Measurements from ENCODE around the gene TNIP1.

The TNIP1 gene

GRCh38 chr5:151080613-151081430 is at the start of gene TNIP1:
TNIP1 (minus strand) TSS chr5:151081034; CDS start chr5:151065095, 15,939 bp downstream.
- Histone ChIP-seq H3K4me3 (ENCODE audit: low read depth in 1 of 2, low read length in 2 of 2) (peak within 1 kb of the TSS; percentile 70 to 90), H3K4me1 (ENCODE audit: control insufficient read depth in 1 of 2, insufficient read depth in 2 of 2, low read length in 2 of 2) (peaks cover 31 to 36% of the 10 kb centered on the region in 2 donors), H3K36me3 (ENCODE audit: control insufficient read depth in 1 of 2, insufficient read depth in 2 of 2, low read length in 2 of 2) (peaks cover 4 to 8% of the 10 kb centered on the region in 2 donors), H3K27me3 (ENCODE audit: low read depth, low read length) (no peaks in the 10 kb centered on the region), H3K27ac (ENCODE audit: low read length) (peak within 1 kb of the TSS; percentile 99), H3K9me3 (ENCODE audit: control insufficient read depth in 1 of 2, low read length in 2 of 2) (no peaks in the 10 kb centered on the region)

DNA sequence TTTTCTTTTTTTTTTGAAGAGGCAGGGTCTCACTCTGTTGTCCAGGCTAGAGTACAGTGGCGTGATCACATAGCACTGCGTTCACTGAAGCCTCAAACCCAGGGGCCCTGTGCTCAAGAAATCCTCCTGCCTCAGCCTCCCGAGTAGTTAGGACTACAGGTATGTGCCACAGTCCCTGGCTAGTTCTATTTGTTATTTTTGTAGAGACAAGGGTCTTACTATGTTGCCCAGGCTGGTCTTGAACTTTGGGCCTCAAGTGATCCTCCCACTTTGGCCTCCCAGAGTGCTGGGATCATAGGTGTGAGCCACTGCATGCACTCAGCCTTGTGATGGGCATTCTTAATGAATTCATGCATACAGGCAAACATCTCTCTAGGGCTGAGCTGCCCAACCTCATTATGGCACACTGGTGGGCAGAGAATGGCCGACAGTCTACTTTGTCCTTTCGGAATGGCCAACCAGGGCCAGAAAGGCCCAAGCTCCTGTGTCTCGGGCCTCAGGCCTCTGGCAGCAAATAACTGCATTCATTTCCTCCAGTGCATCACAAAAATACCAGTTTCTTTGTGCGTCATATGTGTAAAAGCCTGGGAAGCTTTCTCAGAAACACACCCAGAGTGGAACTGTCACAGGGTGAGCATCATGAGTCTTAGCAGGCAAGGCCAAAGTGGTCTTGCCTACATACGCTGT is 49.5 kb upstream of the TNIP1 start:
- Histone ChIP-seq H3K4me3 (ENCODE audit: low read depth in 1 of 2, low read length in 2 of 2) (no peak overlapping the region), H3K27me3 (ENCODE audit: low read depth, low read length) (no peaks in the 10 kb centered on the region), H3K4me1 (ENCODE audit: control insufficient read depth in 1 of 2, insufficient read depth in 2 of 2, low read length in 2 of 2) (peaks cover 0 to 6% of the 10 kb centered on the region in 2 donors), H3K27ac (ENCODE audit: low read length) (no peak overlapping the region), H3K36me3 (ENCODE audit: control insufficient read depth in 1 of 2, insufficient read depth in 2 of 2, low read length in 2 of 2) (peaks cover 81 to 86% of the 10 kb centered on the region in 2 donors), H3K9me3 (ENCODE audit: control insufficient read depth in 1 of 2, low read length in 2 of 2) (no peaks in the 10 kb centered on the region)

DNA sequence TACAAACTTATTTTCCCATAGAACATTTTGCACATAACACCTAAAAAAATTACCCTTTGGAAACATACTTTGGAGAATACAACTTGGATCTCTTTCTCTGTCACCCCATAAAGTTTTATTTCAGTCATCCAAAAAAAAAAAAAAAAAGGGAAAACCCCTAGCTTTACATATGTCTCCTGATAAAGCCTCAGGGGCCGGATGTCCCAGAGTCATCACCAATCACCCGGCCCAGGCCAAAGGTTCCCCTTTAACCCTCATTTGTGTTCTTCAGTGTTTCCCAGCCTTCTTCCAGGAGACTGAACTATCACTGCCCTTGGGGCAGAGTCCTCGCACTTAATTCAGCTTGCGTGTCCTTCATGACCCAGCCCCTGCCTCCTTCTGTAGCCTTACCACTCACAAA is 48.0 kb upstream of the TNIP1 start:
- peaks cover 72 to 83% of the 10 kb centered on the region in 2 donors for H3K36me3 ChIP-seq (ENCODE audit: control insufficient read depth in 1 of 2, insufficient read depth in 2 of 2, low read length in 2 of 2)
- H3K27ac ChIP-seq (ENCODE audit: low read length): no peak overlapping the region
- no peaks in the 10 kb centered on the region for H3K27me3 ChIP-seq (ENCODE audit: low read depth, low read length)
- H3K4me3 ChIP-seq (ENCODE audit: low read depth in 1 of 2, low read length in 2 of 2): no peak overlapping the region
- peaks cover 0 to 16% of the 10 kb centered on the region in 2 donors for H3K4me1 ChIP-seq (ENCODE audit: control insufficient read depth in 1 of 2, insufficient read depth in 2 of 2, low read length in 2 of 2)
- H3K9me3 ChIP-seq (ENCODE audit: control insufficient read depth in 1 of 2, low read length in 2 of 2): no peaks in the 10 kb centered on the region

DNA sequence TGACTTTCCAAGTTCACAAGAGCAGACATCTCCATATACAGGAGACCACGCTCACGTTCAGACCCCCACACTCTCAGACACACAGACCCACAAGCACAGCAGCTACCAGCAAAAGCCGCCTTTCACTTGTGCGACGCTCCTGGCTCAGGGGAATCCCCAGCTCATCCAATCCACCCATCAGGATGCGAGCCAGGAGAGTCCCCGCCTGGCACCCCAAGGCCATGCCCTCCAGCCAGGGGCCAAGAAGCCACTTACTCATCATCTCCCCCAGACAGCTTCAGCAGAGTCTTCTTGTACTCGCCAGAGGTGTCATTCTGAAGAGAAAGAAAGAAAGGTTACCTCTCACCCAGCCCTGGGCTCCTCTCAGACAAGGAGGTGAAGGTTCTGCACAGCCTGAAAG is 47.1 kb upstream of the TNIP1 start:
- H3K27ac ChIP-seq (ENCODE audit: low read length): no peak overlapping the region
- H3K36me3 ChIP-seq (ENCODE audit: control insufficient read depth in 1 of 2, insufficient read depth in 2 of 2, low read length in 2 of 2): peaks cover 68 to 84% of the 10 kb centered on the region in 2 donors

DNA sequence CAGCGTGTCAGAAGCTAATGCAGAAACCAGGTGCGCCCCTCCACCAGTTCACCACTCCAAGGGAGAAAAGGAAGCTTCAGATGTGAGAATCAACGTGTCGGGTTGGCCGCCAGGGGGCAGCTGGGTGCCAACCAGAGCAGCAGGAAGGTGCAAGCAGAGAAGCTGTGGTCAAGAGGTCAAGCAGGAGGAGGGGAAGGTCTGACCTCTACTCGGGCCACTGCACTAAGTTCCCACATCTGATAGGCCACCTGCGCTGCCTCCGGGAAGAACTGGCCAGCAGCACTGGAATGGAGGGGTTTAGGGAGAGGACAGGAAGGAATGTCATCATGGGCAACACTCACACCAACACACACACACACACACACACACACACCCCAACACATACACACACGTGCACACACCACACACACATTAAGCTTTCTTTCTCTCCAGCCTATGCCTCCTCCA is 45.4 kb upstream of the TNIP1 start:
- no peak overlapping the region for H3K27ac ChIP-seq (ENCODE audit: low read length)
- H3K4me1 ChIP-seq (ENCODE audit: control insufficient read depth in 1 of 2, insufficient read depth in 2 of 2, low read length in 2 of 2): peaks cover 0 to 28% of the 10 kb centered on the region in 2 donors
- H3K36me3 ChIP-seq (ENCODE audit: control insufficient read depth in 1 of 2, insufficient read depth in 2 of 2, low read length in 2 of 2): peaks cover 68 to 84% of the 10 kb centered on the region in 2 donors

More for the DNA sequence above, 47.1 kb upstream of the TNIP1 start:
- Histone ChIP-seq H3K9me3 (ENCODE audit: control insufficient read depth in 1 of 2, low read length in 2 of 2) (no peaks in the 10 kb centered on the region), H3K27me3 (ENCODE audit: low read depth, low read length) (no peaks in the 10 kb centered on the region), H3K4me3 (ENCODE audit: low read depth in 1 of 2, low read length in 2 of 2) (no peak overlapping the region), H3K4me1 (ENCODE audit: control insufficient read depth in 1 of 2, insufficient read depth in 2 of 2, low read length in 2 of 2) (peaks cover 0 to 16% of the 10 kb centered on the region in 2 donors)

DNA sequence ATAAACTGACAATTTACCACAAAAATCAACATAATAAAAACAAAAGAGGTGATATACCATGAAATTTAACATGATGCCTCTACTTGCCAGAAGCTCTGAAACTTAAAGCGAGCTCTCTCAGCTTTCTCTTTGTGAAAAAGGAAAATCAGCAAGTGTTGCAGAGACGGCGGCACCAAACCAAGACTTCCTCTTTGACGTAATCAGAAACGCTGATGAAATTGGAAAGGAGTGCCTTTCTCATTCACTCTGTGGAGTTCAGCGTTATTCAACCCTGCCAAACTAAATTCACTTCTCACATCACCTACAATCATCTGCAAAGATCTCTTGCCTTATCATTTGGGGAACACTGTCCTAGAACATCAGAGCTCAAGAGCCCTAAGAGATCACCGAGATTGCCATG is 44.6 kb upstream of the TNIP1 start:
- Histone ChIP-seq H3K27ac (ENCODE audit: low read length) (no peak overlapping the region), H3K36me3 (ENCODE audit: control insufficient read depth in 1 of 2, insufficient read depth in 2 of 2, low read length in 2 of 2) (peaks cover 65 to 83% of the 10 kb centered on the region in 2 donors), H3K27me3 (ENCODE audit: low read depth, low read length) (no peaks in the 10 kb centered on the region), H3K4me3 (ENCODE audit: low read depth in 1 of 2, low read length in 2 of 2) (no peak overlapping the region), H3K4me1 (ENCODE audit: control insufficient read depth in 1 of 2, insufficient read depth in 2 of 2, low read length in 2 of 2) (peaks cover 0 to 28% of the 10 kb centered on the region in 2 donors), H3K9me3 (ENCODE audit: control insufficient read depth in 1 of 2, low read length in 2 of 2) (no peaks in the 10 kb centered on the region)

More for the DNA sequence above, 45.4 kb upstream of the TNIP1 start:
- Histone ChIP-seq H3K9me3 (ENCODE audit: control insufficient read depth in 1 of 2, low read length in 2 of 2) (no peaks in the 10 kb centered on the region), H3K27me3 (ENCODE audit: low read depth, low read length) (no peaks in the 10 kb centered on the region), H3K4me3 (ENCODE audit: low read depth in 1 of 2, low read length in 2 of 2) (no peak overlapping the region)

GRCh38 chr5:151123897-151124751 is 43.3 kb upstream of the TNIP1 start:
- Histone ChIP-seq H3K4me1 (ENCODE audit: control insufficient read depth in 1 of 2, insufficient read depth in 2 of 2, low read length in 2 of 2) (peaks cover 0 to 28% of the 10 kb centered on the region in 2 donors), H3K36me3 (ENCODE audit: control insufficient read depth in 1 of 2, insufficient read depth in 2 of 2, low read length in 2 of 2) (peaks cover 65 to 77% of the 10 kb centered on the region in 2 donors), H3K27me3 (ENCODE audit: low read depth, low read length) (no peaks in the 10 kb centered on the region), H3K4me3 (ENCODE audit: low read depth in 1 of 2, low read length in 2 of 2) (no peak overlapping the region), H3K9me3 (ENCODE audit: control insufficient read depth in 1 of 2, low read length in 2 of 2) (no peaks in the 10 kb centered on the region), H3K27ac (ENCODE audit: low read length) (no peak overlapping the region)

DNA sequence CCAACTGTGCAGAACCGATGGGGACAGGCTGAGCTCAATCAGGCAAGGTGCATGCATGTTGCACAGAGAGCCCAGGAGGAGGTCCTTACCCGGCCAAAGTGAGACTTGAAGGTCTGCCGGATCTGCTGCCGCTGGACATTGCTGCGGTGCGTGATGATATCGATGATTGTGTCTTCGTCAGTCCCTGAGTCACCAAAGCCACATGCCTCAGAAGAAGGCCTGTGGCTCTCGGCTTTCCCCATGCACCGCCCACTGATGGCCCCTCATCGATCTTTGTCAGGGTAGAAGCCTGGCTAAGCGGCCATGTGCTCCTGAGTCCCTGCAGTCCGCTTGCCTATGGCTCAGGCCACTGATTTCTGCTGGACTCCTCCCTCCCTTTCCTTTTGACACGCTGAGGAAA is 42.0 kb upstream of the TNIP1 start:
- H3K36me3 ChIP-seq (ENCODE audit: control insufficient read depth in 1 of 2, insufficient read depth in 2 of 2, low read length in 2 of 2): peaks cover 58 to 74% of the 10 kb centered on the region in 2 donors
- H3K27ac ChIP-seq (ENCODE audit: low read length): no peak overlapping the region
- H3K9me3 ChIP-seq (ENCODE audit: control insufficient read depth in 1 of 2, low read length in 2 of 2): no peaks in the 10 kb centered on the region
- no peaks in the 10 kb centered on the region for H3K27me3 ChIP-seq (ENCODE audit: low read depth, low read length)
- H3K4me3 ChIP-seq (ENCODE audit: low read depth in 1 of 2, low read length in 2 of 2): no peak overlapping the region
- H3K4me1 ChIP-seq (ENCODE audit: control insufficient read depth in 1 of 2, insufficient read depth in 2 of 2, low read length in 2 of 2): peaks cover 0 to 28% of the 10 kb centered on the region in 2 donors

DNA sequence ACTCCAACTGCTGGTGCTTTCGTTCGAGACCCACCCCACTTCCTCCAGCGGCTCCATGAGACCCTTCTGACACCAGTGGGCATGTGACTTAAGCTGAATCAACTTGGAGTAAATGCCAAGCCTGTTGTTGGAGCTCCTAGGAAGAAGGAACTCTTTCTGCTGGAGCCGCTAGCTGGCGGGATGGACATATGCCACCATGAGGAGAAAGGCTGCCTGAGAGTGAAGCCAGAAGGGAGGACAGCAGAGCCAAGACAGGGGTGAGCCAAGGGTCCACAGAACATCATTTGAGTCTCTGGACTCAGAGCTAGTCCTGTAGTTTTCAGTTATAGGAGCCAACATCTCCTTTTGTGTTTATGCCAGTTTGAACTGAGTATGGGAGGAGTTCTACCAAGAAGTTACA is 40.8 kb upstream of the TNIP1 start:
- Histone ChIP-seq H3K4me1 (ENCODE audit: control insufficient read depth in 1 of 2, insufficient read depth in 2 of 2, low read length in 2 of 2) (peaks cover 0 to 28% of the 10 kb centered on the region in 2 donors), H3K4me3 (ENCODE audit: low read depth in 1 of 2, low read length in 2 of 2) (no peak overlapping the region), H3K9me3 (ENCODE audit: control insufficient read depth in 1 of 2, low read length in 2 of 2) (no peaks in the 10 kb centered on the region), H3K27me3 (ENCODE audit: low read depth, low read length) (no peaks in the 10 kb centered on the region), H3K36me3 (ENCODE audit: control insufficient read depth in 1 of 2, insufficient read depth in 2 of 2, low read length in 2 of 2) (peaks cover 61 to 77% of the 10 kb centered on the region in 2 donors), H3K27ac (ENCODE audit: low read length) (no peak overlapping the region)

DNA sequence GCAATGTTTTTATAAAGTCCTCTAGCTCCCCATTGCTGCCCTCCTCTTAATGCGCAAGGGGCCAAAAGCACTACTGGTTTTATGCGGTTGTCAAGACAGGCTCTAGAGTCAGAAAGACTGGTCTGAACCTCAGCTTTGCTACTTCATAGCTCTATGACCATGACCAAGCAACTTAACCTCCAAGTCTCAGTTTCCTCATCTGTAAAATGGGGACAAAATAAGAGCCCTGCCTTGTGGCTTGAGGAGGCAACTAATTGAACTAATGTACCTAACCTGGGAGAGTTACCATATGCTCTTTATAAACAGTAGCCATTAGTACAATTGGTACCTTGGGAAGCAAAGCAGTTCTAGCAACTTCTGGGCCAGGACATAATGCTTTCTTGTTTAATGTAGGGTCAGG is 40.3 kb upstream of the TNIP1 start:
- Histone ChIP-seq H3K27me3 (ENCODE audit: low read depth, low read length) (no peaks in the 10 kb centered on the region), H3K9me3 (ENCODE audit: control insufficient read depth in 1 of 2, low read length in 2 of 2) (no peaks in the 10 kb centered on the region), H3K4me1 (ENCODE audit: control insufficient read depth in 1 of 2, insufficient read depth in 2 of 2, low read length in 2 of 2) (peaks cover 0 to 24% of the 10 kb centered on the region in 2 donors), H3K27ac (ENCODE audit: low read length) (no peak overlapping the region), H3K36me3 (ENCODE audit: control insufficient read depth in 1 of 2, insufficient read depth in 2 of 2, low read length in 2 of 2) (peaks cover 59 to 83% of the 10 kb centered on the region in 2 donors), H3K4me3 (ENCODE audit: low read depth in 1 of 2, low read length in 2 of 2) (no peak overlapping the region)

Data from muscle layer of duodenum (tissue), 2 donors.